GM13976 (cell line): Measurements from ENCODE around the gene TBC1D2.

Experiments used
- DNase-seq: peaks from one replicate; pipeline ENCODE4 v3.0.0; 2012; ENCODE audit warnings: low spot score
- in situ Hi-C: fragments of 300-500 bp; cut with MboI; formaldehyde crosslinking; loops from one replicate; pipeline ENCODE4 v1.12.0; 2022; ENCODE audit warnings: low sequenced_read_pairs, mixed read lengths, inconsistent platforms; ENCODE audit not compliant: unreplicated experiment
- TF ChIP-seq, protein P1 (sequence below): IDR thresholded peaks from 2 replicates; pipeline ENCODE4 v1.5.1; 2012; ENCODE audit warnings: borderline replicate concordance, mild to moderate bottlenecking; ENCODE audit not compliant: insufficient read depth; ENCODE audit errors: extremely low read depth, missing control alignments, control extremely low read depth

Gene TBC1D2

DNA sequence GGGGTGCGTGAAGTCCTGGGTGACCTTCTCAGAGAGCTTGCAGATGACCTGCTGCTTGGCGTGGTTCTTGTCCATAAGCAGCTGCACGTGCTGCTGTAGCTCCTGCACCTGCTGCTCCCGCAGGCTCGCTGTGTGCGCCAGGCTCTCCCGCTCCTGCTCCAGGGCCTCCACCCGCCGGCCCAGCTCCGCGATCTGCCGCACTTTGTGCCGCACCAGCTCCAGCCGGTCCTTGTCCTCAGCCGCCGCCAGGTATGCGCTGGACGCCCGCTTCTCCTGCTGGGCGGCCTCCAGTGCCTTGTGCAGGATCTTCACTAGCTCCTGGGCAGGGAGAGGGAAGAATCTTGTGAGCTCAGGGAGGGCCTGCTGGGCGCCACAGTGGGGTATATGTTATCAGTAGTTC is 34.5 kb downstream of the TBC1D2 start:
- TF ChIP-seq, protein P1, sequence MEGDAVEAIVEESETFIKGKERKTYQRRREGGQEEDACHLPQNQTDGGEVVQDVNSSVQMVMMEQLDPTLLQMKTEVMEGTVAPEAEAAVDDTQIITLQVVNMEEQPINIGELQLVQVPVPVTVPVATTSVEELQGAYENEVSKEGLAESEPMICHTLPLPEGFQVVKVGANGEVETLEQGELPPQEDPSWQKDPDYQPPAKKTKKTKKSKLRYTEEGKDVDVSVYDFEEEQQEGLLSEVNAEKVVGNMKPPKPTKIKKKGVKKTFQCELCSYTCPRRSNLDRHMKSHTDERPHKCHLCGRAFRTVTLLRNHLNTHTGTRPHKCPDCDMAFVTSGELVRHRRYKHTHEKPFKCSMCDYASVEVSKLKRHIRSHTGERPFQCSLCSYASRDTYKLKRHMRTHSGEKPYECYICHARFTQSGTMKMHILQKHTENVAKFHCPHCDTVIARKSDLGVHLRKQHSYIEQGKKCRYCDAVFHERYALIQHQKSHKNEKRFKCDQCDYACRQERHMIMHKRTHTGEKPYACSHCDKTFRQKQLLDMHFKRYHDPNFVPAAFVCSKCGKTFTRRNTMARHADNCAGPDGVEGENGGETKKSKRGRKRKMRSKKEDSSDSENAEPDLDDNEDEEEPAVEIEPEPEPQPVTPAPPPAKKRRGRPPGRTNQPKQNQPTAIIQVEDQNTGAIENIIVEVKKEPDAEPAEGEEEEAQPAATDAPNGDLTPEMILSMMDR: no peak
- DNase-seq: no peak
- in situ Hi-C loops: no loop called here

DNA sequence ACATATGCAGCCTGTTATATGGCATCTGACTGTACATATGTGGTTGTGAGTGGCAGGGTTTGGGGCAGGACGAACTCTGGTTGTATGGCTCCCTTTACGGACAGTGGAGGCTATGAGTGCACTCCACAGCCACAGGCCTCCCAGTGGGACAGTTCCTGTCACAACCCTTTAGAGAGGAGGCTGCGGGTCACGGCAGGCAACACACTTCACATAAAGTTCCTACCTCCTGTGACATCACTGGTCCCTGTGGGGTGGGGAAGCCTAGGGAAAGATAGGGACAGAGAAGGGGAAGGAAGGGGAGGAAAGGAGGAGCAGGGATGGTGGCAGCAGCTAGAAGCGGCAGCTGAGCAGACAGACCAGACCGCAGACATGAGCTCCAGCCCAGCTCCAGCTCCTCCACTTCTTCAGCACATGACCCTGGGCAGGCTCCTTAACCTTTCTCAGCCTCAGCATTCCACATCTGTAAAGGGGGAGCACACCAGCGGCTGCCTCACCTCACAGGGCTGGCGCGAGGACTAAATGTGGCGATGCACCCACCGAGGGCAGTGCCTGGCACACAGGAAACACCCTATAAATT is 35.6 kb downstream of the TBC1D2 start:
- TF ChIP-seq, protein P1: no peak
- in situ Hi-C loops: no loop called here
- DNase-seq: no peak

GRCh38 chr9:98219364-98219716 is 36.1 kb downstream of the TBC1D2 start:
- no peak for DNase-seq
- in situ Hi-C loops: no loop called here
- TF ChIP-seq, protein P1: no peak

- TF ChIP-seq, protein P1: no peak
- in situ Hi-C loops: no loop called here
Observed at GRCh38 chr9:98218562-98219363, 36.7 kb downstream of the TBC1D2 start.

DNA sequence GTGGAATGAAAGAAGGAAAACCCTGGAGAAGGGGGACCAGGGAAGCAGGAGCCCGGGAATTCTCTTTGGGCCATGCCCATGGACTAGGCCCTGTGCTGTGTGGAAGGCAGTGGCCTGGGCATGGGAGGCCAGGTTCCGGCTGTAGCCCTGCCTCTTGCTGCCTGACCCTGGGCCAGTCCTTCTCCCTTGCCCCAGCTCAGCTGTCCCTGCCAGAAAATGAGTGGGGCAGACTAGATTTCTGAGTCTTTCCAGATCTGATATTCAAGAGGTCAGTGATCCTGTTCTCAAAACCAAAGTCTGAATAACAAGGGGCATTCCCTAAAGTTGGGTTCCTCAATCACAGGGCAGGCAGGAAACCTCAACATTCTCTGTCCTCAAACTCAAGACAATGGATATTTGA is 38.2 kb downstream of the TBC1D2 start:
- no peak for DNase-seq
- in situ Hi-C loops: no loop called here
- TF ChIP-seq, protein P1: no peak

More at GRCh38 chr9:98218562-98219363, 36.7 kb downstream of the TBC1D2 start:
- DNase-seq: no peak

- in situ Hi-C loops: no loop called here
- TF ChIP-seq, protein P1: no peak
- no peak for DNase-seq
Observed at GRCh38 chr9:98216391-98216790, 39.1 kb downstream of the TBC1D2 start.
